ENCODE results near the gene DEFB108B.
"Not testable (repeated sequence)": the region's sequence is repeated elsewhere in the genome, so short reads cannot be mapped to it uniquely, and the experiment has no call there.

DEFB108B gene

GRCh38 chr11:71832811-71833210 is at the start of gene DEFB108B:
DEFB108B (plus strand) TSS chr11:71833200; CDS start chr11:71833200, 0 bp downstream.
- H3K27ac Mint-ChIP-seq; H3K9me3 Mint-ChIP-seq (ENCODE audit: low read depth); H3K4me3 Mint-ChIP-seq; H3K36me3 Mint-ChIP-seq; H3K4me1 Mint-ChIP-seq (ENCODE audit: low read depth); H3K27me3 Mint-ChIP-seq: not testable (repeated sequence)

GRCh38 chr11:71786114-71786847 is 46.7 kb upstream of the DEFB108B start:
- H3K4me3 Mint-ChIP-seq: peak overlapping the region; percentile 93
- H3K27ac Mint-ChIP-seq: peak overlapping the region; percentile 75
- not testable (repeated sequence) for H3K9me3 Mint-ChIP-seq (ENCODE audit: low read depth); H3K36me3 Mint-ChIP-seq; H3K27me3 Mint-ChIP-seq; H3K4me1 Mint-ChIP-seq (ENCODE audit: low read depth)

GRCh38 chr11:71786848-71787097 is 46.2 kb upstream of the DEFB108B start:
- not testable (repeated sequence) for H3K9me3 Mint-ChIP-seq (ENCODE audit: low read depth); H3K36me3 Mint-ChIP-seq; H3K4me1 Mint-ChIP-seq (ENCODE audit: low read depth); H3K27me3 Mint-ChIP-seq
- peak overlapping the region; percentile 93 for H3K4me3 Mint-ChIP-seq
- peak overlapping the region; percentile 91 for H3K27ac Mint-ChIP-seq

GRCh38 chr11:71787098-71787823 is 45.7 kb upstream of the DEFB108B start:
- no peaks in the 10 kb centered on the region for H3K27me3 Mint-ChIP-seq
- H3K9me3 Mint-ChIP-seq (ENCODE audit: low read depth): no peaks in the 10 kb centered on the region
- H3K36me3 Mint-ChIP-seq: peaks cover 5% of the 10 kb centered on the region
- H3K4me1 Mint-ChIP-seq (ENCODE audit: low read depth): peaks cover 9% of the 10 kb centered on the region
- peak overlapping the region; percentile 96 for H3K27ac Mint-ChIP-seq
- peak overlapping the region; percentile 93 for H3K4me3 Mint-ChIP-seq

GRCh38 chr11:71787824-71788454 is 45.1 kb upstream of the DEFB108B start:
- not testable (repeated sequence) for H3K36me3 Mint-ChIP-seq; H3K27me3 Mint-ChIP-seq; H3K9me3 Mint-ChIP-seq (ENCODE audit: low read depth)
- Mint-ChIP-seq H3K27ac (peak overlapping the region; percentile 96), H3K4me1 (ENCODE audit: low read depth) (peaks cover 13% of the 10 kb centered on the region), H3K4me3 (peak overlapping the region; percentile 93)

- H3K4me3 Mint-ChIP-seq; H3K9me3 Mint-ChIP-seq (ENCODE audit: low read depth); H3K27ac Mint-ChIP-seq; H3K27me3 Mint-ChIP-seq; H3K36me3 Mint-ChIP-seq: not testable (repeated sequence)
- peaks cover 14% of the 10 kb centered on the region for H3K4me1 Mint-ChIP-seq (ENCODE audit: low read depth)
Observed at GRCh38 chr11:71789444-71790196, 43.4 kb upstream of the DEFB108B start.

- H3K9me3 Mint-ChIP-seq (ENCODE audit: low read depth); H3K36me3 Mint-ChIP-seq; H3K4me3 Mint-ChIP-seq; H3K27ac Mint-ChIP-seq; H3K27me3 Mint-ChIP-seq: not testable (repeated sequence)
- H3K4me1 Mint-ChIP-seq (ENCODE audit: low read depth): peaks cover 14% of the 10 kb centered on the region
Observed at GRCh38 chr11:71791111-71791510, 41.9 kb upstream of the DEFB108B start.

GRCh38 chr11:71792621-71793235 is 40.3 kb upstream of the DEFB108B start:
- not testable (repeated sequence) for H3K36me3 Mint-ChIP-seq; H3K27me3 Mint-ChIP-seq; H3K9me3 Mint-ChIP-seq (ENCODE audit: low read depth); H3K27ac Mint-ChIP-seq; H3K4me3 Mint-ChIP-seq
- peaks cover 14% of the 10 kb centered on the region for H3K4me1 Mint-ChIP-seq (ENCODE audit: low read depth)

GRCh38 chr11:71794386-71795040 is 38.5 kb upstream of the DEFB108B start:
- H3K27me3 Mint-ChIP-seq; H3K9me3 Mint-ChIP-seq (ENCODE audit: low read depth); H3K4me3 Mint-ChIP-seq; H3K36me3 Mint-ChIP-seq; H3K27ac Mint-ChIP-seq; H3K4me1 Mint-ChIP-seq (ENCODE audit: low read depth): not testable (repeated sequence)

- not testable (repeated sequence) for H3K36me3 Mint-ChIP-seq; H3K27me3 Mint-ChIP-seq; H3K4me3 Mint-ChIP-seq; H3K4me1 Mint-ChIP-seq (ENCODE audit: low read depth); H3K9me3 Mint-ChIP-seq (ENCODE audit: low read depth); H3K27ac Mint-ChIP-seq
Observed at GRCh38 chr11:71795236-71795635, 37.8 kb upstream of the DEFB108B start.

GRCh38 chr11:71796016-71796415 is 37.0 kb upstream of the DEFB108B start:
- H3K27ac Mint-ChIP-seq; H3K4me1 Mint-ChIP-seq (ENCODE audit: low read depth); H3K4me3 Mint-ChIP-seq; H3K9me3 Mint-ChIP-seq (ENCODE audit: low read depth); H3K36me3 Mint-ChIP-seq; H3K27me3 Mint-ChIP-seq: not testable (repeated sequence)

GRCh38 chr11:71796781-71797180 is 36.2 kb upstream of the DEFB108B start:
- H3K36me3 Mint-ChIP-seq; H3K4me3 Mint-ChIP-seq; H3K9me3 Mint-ChIP-seq (ENCODE audit: low read depth); H3K27me3 Mint-ChIP-seq; H3K4me1 Mint-ChIP-seq (ENCODE audit: low read depth); H3K27ac Mint-ChIP-seq: not testable (repeated sequence)

GRCh38 chr11:71799556-71800128 is 33.4 kb upstream of the DEFB108B start:
- H3K27ac Mint-ChIP-seq; H3K4me1 Mint-ChIP-seq (ENCODE audit: low read depth); H3K9me3 Mint-ChIP-seq (ENCODE audit: low read depth); H3K36me3 Mint-ChIP-seq; H3K4me3 Mint-ChIP-seq; H3K27me3 Mint-ChIP-seq: not testable (repeated sequence)

- H3K27me3 Mint-ChIP-seq; H3K4me1 Mint-ChIP-seq (ENCODE audit: low read depth); H3K27ac Mint-ChIP-seq; H3K9me3 Mint-ChIP-seq (ENCODE audit: low read depth); H3K36me3 Mint-ChIP-seq; H3K4me3 Mint-ChIP-seq: not testable (repeated sequence)
Observed at GRCh38 chr11:71800335-71800953, 32.6 kb upstream of the DEFB108B start.
